SK-MEL-5 (cell line): Measurements from ENCODE around the gene PLEKHG7. TPM values are rescaled to one million over a fixed set of nuclear protein-coding genes. Genes with fewer than 3 reads are reported as not detected.
"Not testable (repeated sequence)": the region's sequence is repeated elsewhere in the genome, so short reads cannot be mapped to it uniquely, and the experiment has no call there.

Experiments used
- DNase-seq: peaks from one replicate; pipeline ENCODE4 v3.0.0-alpha.2; 2016; ENCODE audit warnings: low read depth, low spot score
- in situ Hi-C: cut with HindIII; loops from 2 replicates; pipeline ENCODE4 v1.10.0; 2016; ENCODE audit warnings: low sequenced_read_pairs, high pct_unique_total_duplicates, low pct_unique_long_range_greater_than_20kb
- total RNA-seq: library from RNA; depleted of rRNA; stranded (reverse); fragments of >200 nt; shearing (Covaris generic); gene quantifications from 2 replicates; pipeline ENCODE4 v1.2.3, GENCODE V29; 2014

The PLEKHG7 gene
- total RNA-seq, 1 experiment from 2014 or later = not detected

- DNase-seq = no peak
- in situ Hi-C loops = no loop called here
Observed at GRCh38 chr12:92736605-92737004, 33.8 kb downstream of the PLEKHG7 start.

GRCh38 chr12:92737855-92738850 lies 35.4 kb downstream of the PLEKHG7 start:
- DNase-seq = no peak
- in situ Hi-C loops = no loop called here

DNA sequence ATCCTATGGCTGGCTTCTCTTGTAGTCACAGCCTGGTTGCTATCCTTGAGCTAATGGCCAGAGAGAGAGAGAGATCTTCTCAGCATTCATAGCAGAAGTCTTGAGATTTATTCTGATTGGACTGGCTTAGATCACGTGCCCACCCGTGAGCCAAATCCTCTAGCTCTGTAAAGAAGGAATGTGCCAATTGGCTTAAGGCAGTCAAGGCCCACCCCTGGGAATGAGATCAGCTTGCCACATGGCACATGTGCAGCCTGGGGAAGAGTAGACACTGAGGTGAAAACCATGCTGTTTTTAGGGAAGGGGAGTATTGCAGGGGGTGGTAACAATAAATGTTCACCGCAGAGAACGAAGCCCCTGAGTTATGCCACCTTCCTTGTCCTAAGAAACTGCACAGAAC lies 36.3 kb downstream of the PLEKHG7 start:
- in situ Hi-C loops = no loop called here
- no peak for DNase-seq

DNA sequence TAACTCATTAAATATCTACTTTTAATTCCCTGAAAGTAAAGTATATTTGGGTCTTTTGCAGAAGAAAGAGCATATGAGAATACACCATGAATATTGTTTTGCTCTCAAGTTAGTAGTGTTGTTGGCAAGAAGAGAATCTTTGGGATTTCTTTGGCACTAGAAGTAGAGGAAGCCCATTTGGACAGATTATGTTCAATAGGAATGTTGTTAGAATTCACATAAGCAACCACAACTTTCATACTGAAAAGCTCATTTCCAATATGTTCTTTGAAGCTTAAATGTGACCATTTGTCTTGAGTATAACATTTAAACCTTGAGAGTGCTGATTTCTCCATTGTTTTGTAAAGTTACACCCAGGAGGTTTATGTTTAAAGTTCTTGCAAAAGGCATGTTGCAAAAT lies 37.6 kb downstream of the PLEKHG7 start:
- no peak for DNase-seq
- in situ Hi-C loops = no loop called here

- no peak for DNase-seq
- in situ Hi-C loops = no loop called here
Observed at GRCh38 chr12:92743026-92743425, 40.2 kb downstream of the PLEKHG7 start.

GRCh38 chr12:92745856-92746550 lies 43.2 kb downstream of the PLEKHG7 start:
- DNase-seq = no peak
- in situ Hi-C loops = no loop called here

DNA sequence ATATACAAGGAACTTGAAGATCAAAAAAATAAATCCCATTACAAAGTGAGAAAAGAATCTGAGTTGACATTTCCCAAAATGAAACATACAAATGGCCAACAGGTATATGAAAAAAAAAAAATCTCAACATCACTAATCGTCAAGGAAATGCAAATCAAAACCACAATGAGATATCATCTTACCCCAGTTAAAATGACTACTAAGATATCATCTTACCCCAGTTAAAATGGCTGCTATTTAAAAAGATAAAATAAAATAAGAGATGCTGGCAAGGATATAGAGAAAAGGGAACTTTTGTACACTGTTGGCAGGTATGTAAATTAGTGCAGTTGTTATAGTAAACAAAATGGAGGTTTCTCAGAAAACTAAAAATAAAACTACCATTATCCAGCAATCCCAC lies 44.4 kb downstream of the PLEKHG7 start:
- in situ Hi-C loops = no loop called here
- no peak for DNase-seq

DNA sequence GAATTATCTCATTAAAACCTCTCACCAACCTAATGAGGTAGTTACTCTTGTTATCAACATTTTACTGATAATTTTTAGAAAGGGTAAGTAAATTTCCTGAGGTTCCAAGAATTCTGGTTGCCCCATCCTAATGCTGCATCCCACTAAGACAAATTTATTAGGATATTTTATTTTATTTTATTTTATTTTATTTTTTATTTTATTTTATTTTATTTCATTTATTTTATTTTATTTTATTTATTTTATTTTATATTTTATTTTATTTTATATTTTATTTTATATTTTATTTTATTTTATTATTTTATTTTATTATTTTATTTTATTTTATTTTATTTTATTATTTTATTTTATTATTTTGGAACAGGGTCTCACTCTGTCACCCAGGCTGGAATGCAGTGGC lies 46.9 kb downstream of the PLEKHG7 start:
- in situ Hi-C loops = not testable (repeated sequence)

DNA sequence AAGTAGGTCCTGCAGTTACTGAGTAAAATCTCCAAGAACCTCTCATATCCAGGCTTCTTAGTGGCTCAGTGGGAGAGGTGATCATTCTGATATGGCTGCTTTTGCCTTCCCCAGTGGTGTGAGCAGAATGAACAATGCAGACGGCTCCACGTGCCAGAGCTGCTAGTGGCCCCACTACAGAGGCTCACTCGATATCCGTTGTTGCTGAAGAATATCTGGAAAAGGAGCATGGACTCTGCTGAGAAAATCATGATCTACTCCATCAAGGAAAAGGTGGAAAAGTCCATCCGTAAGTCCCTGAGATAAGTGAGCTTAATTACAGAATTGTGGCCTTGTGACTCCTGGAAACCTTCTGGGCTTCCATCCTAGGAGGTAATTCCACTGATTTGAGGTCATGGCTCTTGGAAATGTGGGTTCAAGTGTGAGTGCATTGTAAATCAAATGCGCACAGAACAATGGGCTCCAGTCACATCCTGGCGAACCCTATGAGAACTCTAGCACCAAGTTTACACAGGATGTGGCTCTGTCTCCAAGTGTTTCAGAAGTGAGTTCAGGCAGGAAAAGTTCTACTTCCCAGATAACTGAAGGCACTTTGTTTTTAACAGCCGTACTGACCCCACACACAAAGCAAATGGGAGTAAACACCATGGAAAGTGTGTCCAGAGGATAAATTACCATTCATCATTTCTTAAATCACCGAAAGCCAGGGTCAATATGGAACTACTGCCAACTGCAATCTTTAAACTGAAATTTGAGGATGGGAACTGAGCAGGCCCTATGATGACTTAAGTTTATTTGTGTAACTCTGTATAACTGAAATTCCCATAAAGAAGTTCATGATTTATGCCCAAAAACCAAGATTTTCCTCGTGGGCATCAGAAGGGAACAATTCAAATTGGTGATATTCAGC lies 51.4 kb downstream of the PLEKHG7 start:
- peak; percentile 76 for DNase-seq
- in situ Hi-C loops = no loop called here

More for the DNA sequence above, 46.9 kb downstream of the PLEKHG7 start:
- DNase-seq = not testable (repeated sequence)

- in situ Hi-C loops = no loop called here
- DNase-seq = no peak
Observed at GRCh38 chr12:92756898-92757596, 54.3 kb downstream of the PLEKHG7 start.

DNA sequence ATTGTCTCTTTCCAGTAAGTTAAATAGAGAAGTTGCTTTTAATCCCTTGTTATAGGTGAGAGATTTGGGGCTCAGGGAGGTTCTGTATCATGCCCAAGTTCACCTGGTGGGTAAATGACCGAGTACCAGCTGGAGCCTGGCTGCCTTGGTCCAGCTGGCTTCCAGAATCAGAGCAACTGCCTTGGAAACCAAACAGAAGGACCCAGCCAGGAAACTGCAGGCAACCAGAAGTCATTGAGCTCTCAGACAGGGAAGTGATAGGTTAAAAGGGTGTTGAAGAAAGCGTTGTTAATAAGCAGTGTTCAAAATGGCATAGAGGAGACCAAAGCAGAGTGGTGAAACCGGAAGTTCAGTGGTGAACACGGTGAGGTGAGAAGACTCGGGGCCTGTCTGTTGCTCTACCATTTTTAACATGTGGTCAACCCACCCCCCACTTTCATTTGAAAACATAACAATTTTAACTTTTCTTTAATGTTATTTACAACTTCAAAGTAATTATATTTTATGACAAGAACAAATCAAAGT lies 54.9 kb downstream of the PLEKHG7 start:
- no peak for DNase-seq
- in situ Hi-C loops = no loop called here

DNA sequence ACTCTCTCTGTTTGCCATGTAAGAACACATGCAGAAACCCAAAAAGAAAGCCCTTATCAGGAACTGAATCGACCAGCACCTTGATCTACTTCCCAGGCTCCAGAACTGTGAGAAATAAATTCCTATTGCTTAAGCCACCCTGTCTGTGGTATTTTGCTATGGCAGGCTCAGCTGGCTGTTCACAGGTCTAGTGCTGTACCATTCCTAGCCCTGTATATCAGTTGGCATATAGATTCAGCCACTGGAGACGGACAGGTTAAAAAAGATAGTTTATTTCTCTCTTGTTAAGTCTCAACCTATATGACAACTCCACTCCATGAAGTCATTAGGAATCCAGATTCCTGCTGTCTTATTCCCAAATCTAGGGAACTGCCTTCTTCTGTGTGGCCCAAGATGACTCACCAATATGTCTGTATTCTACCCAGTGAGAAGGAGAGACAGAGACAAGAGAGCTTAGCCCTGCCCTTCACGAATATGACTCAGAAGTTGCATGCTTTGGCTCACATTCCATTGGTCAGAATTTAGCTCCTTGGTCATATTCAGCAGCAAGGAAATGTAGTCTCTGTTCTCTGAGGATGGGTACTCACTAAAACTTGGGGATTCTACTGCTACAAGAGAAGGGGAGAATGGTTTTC lies 57.0 kb downstream of the PLEKHG7 start:
- in situ Hi-C loops = no loop called here
- DNase-seq = peak; percentile 65

- in situ Hi-C loops = no loop called here
- DNase-seq = no peak
Observed at GRCh38 chr12:92762773-92763172, 60.0 kb downstream of the PLEKHG7 start.

- no peak for DNase-seq
- in situ Hi-C loops = no loop called here
Observed at GRCh38 chr12:92764831-92765230, 62.0 kb downstream of the PLEKHG7 start.

DNA sequence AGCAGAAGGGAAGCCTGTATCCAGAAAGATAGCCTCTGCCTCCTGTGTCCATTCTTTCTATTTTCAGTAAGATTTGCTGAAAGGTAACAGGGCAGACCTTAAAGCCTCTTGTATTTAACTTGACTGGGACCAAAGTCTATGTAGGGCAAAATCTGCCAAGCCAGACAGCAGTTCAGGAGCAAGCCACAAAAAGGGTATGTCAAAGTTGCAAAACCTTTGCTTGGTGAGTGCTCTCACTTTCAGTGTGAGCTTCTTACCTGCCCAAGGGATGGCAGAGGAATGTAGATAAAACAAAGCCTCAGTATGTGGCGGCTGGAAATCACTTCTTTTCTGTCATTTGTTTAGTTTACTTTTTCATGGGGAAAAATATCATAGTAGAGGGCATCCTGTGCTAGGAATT lies 63.1 kb downstream of the PLEKHG7 start:
- DNase-seq = no peak
- in situ Hi-C loops = no loop called here

DNA sequence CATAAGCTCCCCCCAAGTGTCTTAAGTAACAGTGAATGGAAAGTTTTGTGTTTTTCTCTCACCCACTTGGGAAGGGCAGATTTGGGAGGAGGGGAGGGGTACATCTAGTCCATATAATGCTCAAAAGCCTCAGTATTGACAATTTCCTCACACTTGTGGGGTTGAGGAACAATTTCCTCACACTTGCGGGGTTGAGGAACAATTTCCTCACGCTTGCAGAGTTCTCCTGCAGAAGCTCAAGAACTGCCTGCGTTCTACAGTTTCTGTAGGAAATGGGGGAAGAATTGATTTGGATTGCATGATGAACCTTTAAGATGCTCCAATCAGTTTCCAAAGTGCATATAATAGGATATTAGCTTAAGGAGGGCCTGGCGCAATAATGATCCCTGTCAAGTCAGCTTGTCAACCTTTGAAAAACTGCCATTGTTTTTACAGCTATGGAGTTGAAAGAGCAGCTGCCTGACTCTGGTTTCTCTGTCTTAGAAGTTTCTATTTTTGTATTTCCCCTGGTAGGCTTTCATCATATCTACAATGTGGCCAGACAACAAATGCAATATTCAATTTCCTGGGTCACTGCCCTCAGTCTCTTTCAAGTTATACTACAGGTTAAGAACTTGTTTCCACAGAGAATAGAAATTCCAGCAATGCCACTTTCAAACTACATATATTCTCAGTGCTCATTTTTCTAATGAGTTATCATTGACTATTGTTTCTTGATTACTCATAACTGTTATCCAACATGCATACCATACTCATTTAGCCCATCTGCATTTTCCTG lies 66.5 kb downstream of the PLEKHG7 start:
- no peak for DNase-seq

More for the DNA sequence above, 66.5 kb downstream of the PLEKHG7 start:
- in situ Hi-C loops = no loop called here
